Esophagus squamous epithelium (tissue), 4 donors: ENCODE data around the gene TRAK1.

Source experiments
- CTCF ChIP-seq, 6 experiments: fragments of 450-650 bp in 4 of 6; fragments of 200-600 bp in 2 of 6; sonication (generic) in 2 of 6; IDR thresholded peaks; one replicate each; pipeline ENCODE4 v1.5.1; 2016 to 2019; ENCODE audit warnings: antibody characterized with exemption in 6 of 6, mild to moderate bottlenecking in 4 of 6, moderate library complexity in 4 of 6
- POLR2A ChIP-seq, 4 donors: fragments of 450-650 bp; IDR thresholded peaks; one replicate each; pipeline ENCODE4 v1.6.1; 2017; ENCODE audit warnings: antibody characterized with exemption in 4 of 4, mild to moderate bottlenecking in 4 of 4, moderate library complexity in 3 of 4

- no peak for TF ChIP-seq CTCF (IDR thresholded peaks at IDR 0.05)
- TF ChIP-seq POLR2A (IDR thresholded peaks at IDR 0.05): no peak
Observed at GRCh38 chr3:42094128-42094527, 3.0 kb downstream of the TRAK1 start.
